Activated CD4-positive, alpha-beta T cell treated with anti-CD3 and anti-CD28 coated beads, Interleukin-2, amount 50 U/mL, for 16 hours (primary cell): ENCODE data around the gene HSPA1L.
A peak's percentile ranks its signal among the peaks of the same experiment; 100 is the strongest.

ENCODE experiments used
- DNase-seq: peaks from one replicate; pipeline ENCODE4 v3.0.0-alpha.2; 2020

The HSPA1L gene

GRCh38 chr6:31780507-31781243 is 34.4 kb downstream of the HSPA1L start:
- DNase-seq, result no peak

- no peak for DNase-seq
These were observed 35.2 kb downstream of the HSPA1L start for GRCh38 chr6:31779908-31780307.

- DNase-seq, result no peak
These were observed 35.8 kb downstream of the HSPA1L start for GRCh38 chr6:31778999-31779885.

GRCh38 chr6:31778193-31778592 is 36.9 kb downstream of the HSPA1L start:
- DNase-seq, result no peak

- DNase-seq, result no peak
These were observed 37.4 kb downstream of the HSPA1L start for GRCh38 chr6:31777667-31778050.

- DNase-seq, result peak; percentile 77
These were observed 38.0 kb downstream of the HSPA1L start, which contains the start of gene VWA7 for GRCh38 chr6:31776989-31777666. Gene VWA7 (minus strand): TSS chr6:31777328. CDS start chr6:31776779, 549 bp downstream.

- no peak for DNase-seq
These were observed 38.5 kb downstream of the HSPA1L start for GRCh38 chr6:31776485-31776988.

- no peak for DNase-seq
These were observed 39.2 kb downstream of the HSPA1L start for GRCh38 chr6:31775633-31776484.

- DNase-seq, result no peak
These were observed 39.9 kb downstream of the HSPA1L start for GRCh38 chr6:31775184-31775583.

GRCh38 chr6:31771992-31772358 is 43.1 kb downstream of the HSPA1L start:
- no peak for DNase-seq

- DNase-seq, result no peak
These were observed 44.2 kb downstream of the HSPA1L start for GRCh38 chr6:31770860-31771259.

- peak; percentile 88 for DNase-seq
These were observed 45.3 kb downstream of the HSPA1L start for GRCh38 chr6:31769684-31770371.

GRCh38 chr6:31768363-31769257 is 46.5 kb downstream of the HSPA1L start:
- DNase-seq, result no peak

- no peak for DNase-seq
These were observed 47.9 kb downstream of the HSPA1L start for GRCh38 chr6:31767096-31767645.

- DNase-seq, result no peak
These were observed 48.9 kb downstream of the HSPA1L start for GRCh38 chr6:31765910-31766794.

GRCh38 chr6:31765559-31765909 is 49.5 kb downstream of the HSPA1L start:
- no peak for DNase-seq

- DNase-seq, result no peak
These were observed 50.9 kb downstream of the HSPA1L start for GRCh38 chr6:31764198-31764597.

GRCh38 chr6:31763619-31763940 is 51.5 kb downstream of the HSPA1L start:
- no peak for DNase-seq

GRCh38 chr6:31762878-31763618 is 52.0 kb downstream of the HSPA1L start:
- DNase-seq, result no peak
